HEK293 (cell line): ENCODE measurements around the gene ADK.
"Not testable (repeated sequence)": the region's sequence is repeated elsewhere in the genome, so short reads cannot be mapped to it uniquely, and the experiment has no call there.

Source experiments
- CTCF ChIA-PET: fragments of 350-600 bp; formaldehyde crosslinking; extraction: SDS; loops from one replicate; lab custom pipeline; 2021; ENCODE audit warnings: antibody characterized with exemption; lab: Yijun Ruan, JAX
- POLR2A ChIA-PET: fragments of 300-600 bp; formaldehyde crosslinking; extraction: SDS; loops from one replicate; lab custom pipeline; 2020; ENCODE audit warnings: antibody characterized with exemption, inconsistent platforms; lab: Yijun Ruan, JAX
- H3K27ac ChIP-seq: fragments of 200-500 bp; sonication (Bioruptor generic); 2 replicates; pipeline ENCODE4 v1.5.1; 2014; ENCODE audit warnings: low read depth, low read length, control low read depth, inconsistent platforms; ENCODE audit errors: extremely low read depth
- H3K36me3 ChIP-seq, 2 experiments: fragments of 200-500 bp in 1 of 2; sonication (Bioruptor generic) in 1 of 2; 1 replicate in 1 of 2; 2 replicates in 1 of 2; pipeline ENCODE4 v1.5.1; 2014 to 2017; ENCODE audit warnings: inconsistent platforms in 2 of 2, low read length in 2 of 2; ENCODE audit not compliant: control insufficient read depth in 2 of 2, insufficient read depth in 1 of 2
- H3K4me1 ChIP-seq: fragments of 200-500 bp; sonication (Bioruptor generic); 2 replicates; pipeline ENCODE4 v1.5.1; 2014; ENCODE audit warnings: mild to moderate bottlenecking, low read length, inconsistent platforms; ENCODE audit not compliant: control insufficient read depth, insufficient read depth
- H3K4me3 ChIP-seq: 2 replicates; pipeline ENCODE4 v1.5.1; 2011; ENCODE audit warnings: low read depth, mild to moderate bottlenecking, control low read depth, low read length, moderate library complexity
- H3K9me3 ChIP-seq: fragments of 200-500 bp; sonication (Bioruptor generic); 2 replicates; pipeline ENCODE4 v1.5.1; 2014; ENCODE audit warnings: low read depth, low read length, inconsistent platforms; ENCODE audit not compliant: control insufficient read depth, insufficient read depth
- ATF2 ChIP-seq: fragments of 450-650 bp; formaldehyde crosslinking; IDR thresholded peaks from 2 replicates; pipeline ENCODE4 v1.5.1; 2016; ENCODE audit warnings: missing biosample characterization, missing genetic modification characterization, low read depth
- GLI2 ChIP-seq: fragments of 450-650 bp; formaldehyde crosslinking; IDR thresholded peaks from 2 replicates; pipeline ENCODE4; 2017; ENCODE audit warnings: missing biosample characterization, missing genetic modification characterization, low read depth, borderline replicate concordance
- KLF1 ChIP-seq: fragments of 450-650 bp; formaldehyde crosslinking; IDR thresholded peaks from 2 replicates; pipeline ENCODE4 v1.5.1; 2016; ENCODE audit warnings: missing biosample characterization, missing genetic modification characterization
- KLF16 ChIP-seq: fragments of 450-650 bp; formaldehyde crosslinking; IDR thresholded peaks from 2 replicates; pipeline ENCODE4 v1.5.1; 2017; ENCODE audit warnings: missing biosample characterization, missing genetic modification characterization
- PRDM6 ChIP-seq: fragments of 450-650 bp; formaldehyde crosslinking; IDR thresholded peaks from 2 replicates; pipeline ENCODE4 v1.5.1; 2017; ENCODE audit warnings: missing biosample characterization, missing genetic modification characterization
- SP7 ChIP-seq: fragments of 450-650 bp; formaldehyde crosslinking; IDR thresholded peaks from 2 replicates; pipeline ENCODE4 v1.5.1; 2016; ENCODE audit warnings: missing biosample characterization, missing genetic modification characterization
- YY2 ChIP-seq: fragments of 450-650 bp; formaldehyde crosslinking; IDR thresholded peaks from 2 replicates; pipeline ENCODE4 v1.5.1; 2016; ENCODE audit warnings: missing biosample characterization, missing genetic modification characterization
- ZBTB11 ChIP-seq: fragments of 450-650 bp; formaldehyde crosslinking; conservative IDR thresholded peaks from 2 replicates; pipeline ENCODE4 v1.5.1; 2016; ENCODE audit warnings: low read depth, missing biosample characterization, missing genetic modification characterization
- ZFP3 ChIP-seq: fragments of 450-650 bp; formaldehyde crosslinking; IDR thresholded peaks from 2 replicates; pipeline ENCODE4 v1.5.1; 2016; ENCODE audit warnings: low read depth, missing biosample characterization, missing genetic modification characterization
- ZNF146 ChIP-seq: fragments of 450-650 bp; formaldehyde crosslinking; IDR thresholded peaks from 2 replicates; pipeline ENCODE4 v1.5.1; 2016; ENCODE audit warnings: missing biosample characterization, missing genetic modification characterization
- ZNF280D ChIP-seq: fragments of 450-650 bp; formaldehyde crosslinking; IDR thresholded peaks from 2 replicates; pipeline ENCODE4 v1.5.1; 2016; ENCODE audit warnings: missing biosample characterization, missing genetic modification characterization
- ZNF48 ChIP-seq: fragments of 450-650 bp; formaldehyde crosslinking; IDR thresholded peaks from 2 replicates; pipeline ENCODE4 v1.5.1; 2016; ENCODE audit warnings: missing biosample characterization, missing genetic modification characterization
- ZNF560 ChIP-seq: fragments of 450-650 bp; formaldehyde crosslinking; IDR thresholded peaks from 2 replicates; pipeline ENCODE4 v1.5.1; 2017; ENCODE audit warnings: missing biosample characterization, missing genetic modification characterization, borderline replicate concordance

The ADK gene

GRCh38 chr10:74453169-74453568 is 302.1 kb downstream of the ADK start:
- no peaks in the 10 kb centered on the region for H3K36me3 ChIP-seq
- no peak overlapping the region for H3K27ac ChIP-seq
- no peak overlapping the region for H3K4me3 ChIP-seq
- H3K9me3 ChIP-seq, result no peaks in the 10 kb centered on the region
- POLR2A ChIA-PET, result no interaction called here
- CTCF ChIA-PET, result interaction anchor here (0.6 to 0.7 kb wide), 2 partner anchors 198 to 718 kb away, joined by 3 read pairs; no protein-coding TSS in a partner anchor
- H3K4me1 ChIP-seq, result peaks cover 13% of the 10 kb centered on the region
- TF ChIP-seq KLF1 (tag by site-specific recombination) (no peak), ZFP3 (tag by site-specific recombination) (no peak), ZBTB11 (tag by site-specific recombination) (no peak), SP7 (tag by site-specific recombination) (no peak), GLI2 (tag by site-specific recombination) (no peak), ZNF560 (tag by site-specific recombination) (no peak), KLF16 (tag by site-specific recombination) (no peak), ZNF48 (no peak)

- CTCF ChIA-PET, H3K4me3 ChIP-seq, H3K27ac ChIP-seq, POLR2A ChIA-PET, H3K9me3 ChIP-seq, H3K36me3 ChIP-seq, H3K4me1 ChIP-seq: not testable (repeated sequence)
- TF ChIP-seq ZNF146 (tag by site-specific recombination) (peak; percentile 80), ZNF280D (tag by site-specific recombination) (0 out of 2 replicates have a peak, but pooled peaks have one; percentile 38)
Measured at GRCh38 chr10:74457478-74457877, 306.5 kb downstream of the ADK start.

- Histone ChIP-seq H3K9me3 (no peaks in the 10 kb centered on the region), H3K27ac (no peak overlapping the region), H3K4me3 (no peak overlapping the region), H3K4me1 (no peaks in the 10 kb centered on the region), H3K36me3 (no peaks in the 10 kb centered on the region)
- TF ChIP-seq ATF2 (tag by site-specific recombination), result peak; percentile 70
- TF ChIP-seq YY2 (tag by site-specific recombination), result no peak
- peak; percentile 56 for TF ChIP-seq PRDM6 (tag by site-specific recombination)
- ChIA-PET CTCF (interaction anchor here (0.7 kb wide), 1 partner anchor 558 kb away, joined by 3 read pairs; no protein-coding TSS in a partner anchor), POLR2A (no interaction called here)
Measured at GRCh38 chr10:74460812-74461211, 309.8 kb downstream of the ADK start.
